Kidney (tissue), 14 donors: ENCODE measurements around the gene RBM8A. TPM values are rescaled to one million over a fixed set of nuclear protein-coding genes. Genes with fewer than 3 reads are reported as not detected.
A peak's percentile ranks its signal among the peaks of the same experiment; 100 is the strongest.

Experiments
- DNase-seq, 5 donors: peaks; one replicate each; pipeline ENCODE4 v3.0.0-alpha.2; 2013 to 2020
- FAIRE-seq: peaks from 2 replicates; lab custom pipeline; 2012; peaks lifted over from hg19 to GRCh38; lab: Jason Lieb, UNC
- H3K27ac ChIP-seq, 2 donors: one replicate each; pipeline ENCODE4 v1.7.0; 2013; ENCODE audit warnings: low read depth in 2 of 2, low read length in 2 of 2, inconsistent platforms in 1 of 2
- H3K27me3 ChIP-seq: one replicate; pipeline ENCODE4 v1.7.1; 2013; ENCODE audit warnings: low read length, inconsistent platforms; ENCODE audit not compliant: control insufficient read depth, insufficient read depth
- H3K36me3 ChIP-seq, 3 donors: one replicate each; pipeline versions ENCODE4 v1.7.0 to v1.7.1; 2013; ENCODE audit warnings: low read length in 3 of 3, control low read depth in 1 of 3, inconsistent platforms in 1 of 3; ENCODE audit not compliant: insufficient read depth in 3 of 3, control insufficient read depth in 2 of 3
- H3K4me1 ChIP-seq, 3 donors: one replicate each; pipeline versions ENCODE4 v1.7.0 to v1.7.1; 2013; ENCODE audit warnings: low read length in 3 of 3, inconsistent platforms in 1 of 3, low read depth in 1 of 3; ENCODE audit not compliant: control insufficient read depth in 2 of 3, insufficient read depth in 2 of 3
- H3K4me3 ChIP-seq, 3 donors: one replicate each; pipeline versions ENCODE4 v1.7.0 to v1.8.1; 2013; ENCODE audit warnings: low read length in 3 of 3, control low read depth in 1 of 3, inconsistent platforms in 1 of 3
- H3K9ac ChIP-seq, 3 donors: one replicate each; pipeline versions ENCODE4 v1.7.0 to v1.7.1; 2013; ENCODE audit warnings: low read length in 3 of 3, control low read depth in 1 of 3, inconsistent platforms in 1 of 3
- H3K9me3 ChIP-seq, 3 donors: one replicate each; pipeline versions ENCODE4 v1.7.0 to v1.7.1; 2013; ENCODE audit warnings: low read length in 3 of 3, control low read depth in 1 of 3, inconsistent platforms in 1 of 3; ENCODE audit not compliant: control insufficient read depth in 2 of 3, insufficient read depth in 1 of 3
- CTCF ChIP-seq: IDR thresholded peaks from 3 replicates; pipeline ENCODE4 v1.5.1; 2012; ENCODE audit warnings: mild to moderate bottlenecking, moderate library complexity, borderline replicate concordance; ENCODE audit not compliant: insufficient read depth; ENCODE audit errors: extremely low read depth
- intact Hi-C: fragments of 100-400 bp; cut with DNase I; formaldehyde crosslinking; loops from one replicate; pipeline ENCODE4 v1.11.1; 2022
- polyA plus RNA-seq: library from polyadenylated mRNA; stranded (reverse); fragments of 350-450 nt; fragmentation: Illumina TruSeq; extraction: RNeasy Lipid Tissue Mini Kit (QIAGEN cat#74804); gene quantifications from one replicate; pipeline ENCODE4 v1.2.3, GENCODE V29; 2014; ENCODE audit warnings: low read depth, low replicate concordance; ENCODE audit not compliant: insufficient read depth
- total RNA-seq: library from RNA; stranded (reverse); fragmentation: NEBNext Ultra II Directional; extraction: Animal tissue kit (Norgen Biotek cat#: 25700); gene quantifications from one replicate; pipeline ENCODE4 v1.2.1, GENCODE V29; 2021
- donor health status: control.
- donor health status: control.
- donor health status: control.
- donor health status: control.
- donor health status: control.
- donor health status: DM: yes; HTN: yes; CAD: no.
- donor health status: Normal renal cell carcinoma (clear cell type).

Gene RBM8A
- total and polyA plus RNA-seq, 2 donors from 2014 or later: 105 to 131 TPM

- Histone ChIP-seq H3K27ac (no peak overlapping the region), H3K4me1 (peaks cover 0 to 14% (median 0%) of the 10 kb centered on the region in 3 donors), H3K9me3 (no peaks in the 10 kb centered on the region), H3K4me3 (no peak overlapping the region), H3K36me3 (no peaks in the 10 kb centered on the region), H3K27me3 (no peaks in the 10 kb centered on the region), H3K9ac (no peak overlapping the region)
- TF ChIP-seq CTCF: no peak
- FAIRE-seq (no peak), DNase-seq (no peak)
- intact Hi-C loops: no loop called here
Observed at GRCh38 chr1:145886816-145887215, 40.5 kb downstream of the RBM8A start.

- no peak for FAIRE-seq
- TF ChIP-seq CTCF: no peak
- H3K27me3 ChIP-seq: no peaks in the 10 kb centered on the region
- no peak overlapping the region for H3K27ac ChIP-seq
- intact Hi-C loops: no loop called here
- no peaks in the 10 kb centered on the region for H3K9me3 ChIP-seq
- no peaks in the 10 kb centered on the region for H3K36me3 ChIP-seq
- H3K4me1 ChIP-seq: peaks cover 0 to 10% (median 0%) of the 10 kb centered on the region in 3 donors
- peak overlapping the region in 2 of 3 donors; percentile 59 to 75 for H3K4me3 ChIP-seq
- no peak overlapping the region for H3K9ac ChIP-seq
- DNase-seq: no peak
Observed at GRCh38 chr1:145886390-145886789, 40.9 kb downstream of the RBM8A start.

- intact Hi-C loops: no loop called here
- no peak within 1 kb of the TSS for H3K27ac ChIP-seq
- no peak for TF ChIP-seq CTCF
- H3K9ac ChIP-seq: peak within 1 kb of the TSS in 2 of 3 donors; percentile 15 to 36
- no peaks in the 10 kb centered on the region for H3K27me3 ChIP-seq
- H3K4me3 ChIP-seq: peak within 1 kb of the TSS; percentile 57 to 76 (median 75)
- H3K4me1 ChIP-seq: peaks cover 0 to 7% (median 0%) of the 10 kb centered on the region in 3 donors
- H3K9me3 ChIP-seq: no peaks in the 10 kb centered on the region
- FAIRE-seq: no peak
- H3K36me3 ChIP-seq: no peaks in the 10 kb centered on the region
- DNase-seq: peak; percentile 84 to 94 (median 89)
Observed at GRCh38 chr1:145885738-145886287, 41.5 kb downstream of the RBM8A start, which contains the start of gene ANKRD35. TSS of gene ANKRD35 (minus strand) at chr1:145885866. CDS start at chr1:145885758, 108 bp downstream.
